Breast epithelium (tissue), 4 donors: ENCODE results near the gene TRIM4. TPM values are rescaled to one million over a fixed set of nuclear protein-coding genes. Genes with fewer than 3 reads are reported as not detected.
"Not testable (repeated sequence)": the region's sequence is repeated elsewhere in the genome, so short reads cannot be mapped to it uniquely, and the experiment has no call there.

Experiments
- DNase-seq, 2 donors: peaks; one replicate each; pipeline ENCODE4 v3.0.0-alpha.2; 2019; ENCODE audit warnings: low spot score in 2 of 2
- H3K27ac ChIP-seq, 2 donors: fragments of 200-600 bp; sonication (generic) in 1 of 2; one replicate each; pipeline ENCODE4 v1.5.1; 2016 to 2019; ENCODE audit warnings: mild to moderate bottlenecking in 1 of 2
- H3K27me3 ChIP-seq, 2 donors: fragments of 200-600 bp; sonication (generic) in 1 of 2; one replicate each; pipeline versions ENCODE4 v1.5.1 to v1.6.0; 2017 to 2019; ENCODE audit warnings: control low read depth in 1 of 2, mild to moderate bottlenecking in 1 of 2
- H3K36me3 ChIP-seq: fragments of 200-600 bp; one replicate; pipeline ENCODE4 v1.5.1; 2019
- H3K4me1 ChIP-seq, 2 donors: fragments of 200-600 bp; sonication (generic); one replicate each; pipeline ENCODE4 v1.5.1; 2016 to 2019; ENCODE audit warnings: control low read depth in 1 of 2
- H3K4me3 ChIP-seq, 3 donors: fragments of 200-600 bp; sonication (generic); 1 replicate in 2 of 3; 2 replicates in 1 of 3; pipeline ENCODE4 v1.5.1; 2016 to 2019; ENCODE audit warnings: mild to moderate bottlenecking in 3 of 3, moderate library complexity in 2 of 3
- H3K9me3 ChIP-seq, 2 donors: fragments of 200-600 bp; sonication (generic) in 1 of 2; one replicate each; pipeline ENCODE4 v1.5.1; 2016 to 2019; ENCODE audit warnings: control low read depth in 1 of 2
- CTCF ChIP-seq, 3 donors: fragments of 450-650 bp; IDR thresholded peaks; one replicate each; pipeline ENCODE4 v1.5.1; 2016 to 2017; ENCODE audit warnings: antibody characterized with exemption in 3 of 3, mild to moderate bottlenecking in 3 of 3, moderate library complexity in 3 of 3
- POLR2A ChIP-seq: fragments of 450-650 bp; IDR thresholded peaks from one replicate; pipeline ENCODE4 v1.6.1; 2016; ENCODE audit warnings: antibody characterized with exemption, mild to moderate bottlenecking, moderate library complexity
- POLR2AphosphoS5 ChIP-seq, 3 donors: sonication (generic); formaldehyde crosslinking; IDR thresholded peaks; one replicate each; pipeline ENCODE4 v1.6.1; 2017; ENCODE audit warnings: antibody characterized with exemption in 3 of 3
- intact Hi-C: fragments of 100-400 bp; cut with DNase I; formaldehyde crosslinking; loops from one replicate; pipeline ENCODE4 v1.15.1; 2023; ENCODE audit warnings: low total_unique reads
- total RNA-seq, 3 donors: library from RNA; depleted of rRNA; stranded (reverse); fragments of >200 nt; gene quantifications; one replicate each; pipeline ENCODE4 v1.1.0, GENCODE V29; 2016

Gene TRIM4
- total RNA-seq, 3 donors from 2014 or later = 46.1 to 65.9 (median 57.7) TPM

- intact Hi-C loops = no loop called here
- no peaks in the 10 kb centered on the region for H3K27me3 ChIP-seq
Measured at GRCh38 chr7:99876933-99877332, 42.4 kb downstream of the TRIM4 start, which contains the start of gene OR2AE1. Gene OR2AE1, minus strand, starts transcription at chr7:99877033. Its CDS starts 0 bp downstream, at chr7:99877033.

DNA sequence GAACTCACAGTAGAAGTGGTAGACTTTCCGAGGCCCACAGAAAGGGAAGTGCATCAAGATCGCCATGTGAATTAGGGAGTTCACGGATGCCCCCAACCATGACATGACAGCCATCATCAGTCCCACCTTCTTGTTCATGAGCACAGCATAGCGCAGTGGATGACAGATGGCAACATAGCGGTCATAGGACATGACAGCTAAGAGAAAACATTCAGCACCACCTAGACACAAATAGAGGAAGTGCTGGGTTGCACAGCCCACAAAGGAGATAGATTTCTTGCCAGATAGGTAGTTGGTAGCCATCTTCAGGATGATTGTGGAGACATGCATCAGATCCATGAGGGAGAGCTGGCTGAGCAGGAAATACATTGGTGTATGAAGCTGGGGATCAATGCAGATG, 42.8 kb downstream of the TRIM4 start:
- Histone ChIP-seq H3K27me3 (no peaks in the 10 kb centered on the region), H3K36me3 (no peaks in the 10 kb centered on the region), H3K4me1 (no peaks in the 10 kb centered on the region), H3K27ac (no peak overlapping the region), H3K4me3 (no peak overlapping the region), H3K9me3 (no peaks in the 10 kb centered on the region)
- no peak for DNase-seq
- no peak for TF ChIP-seq POLR2AphosphoS5 (IDR thresholded peaks at IDR 0.05)
- no peak for TF ChIP-seq CTCF (IDR thresholded peaks at IDR 0.05)
- no peak for TF ChIP-seq POLR2A
- intact Hi-C loops = no loop called here

More at GRCh38 chr7:99876933-99877332, 42.4 kb downstream of the TRIM4 start, which contains the start of gene OR2AE1:
- H3K36me3 ChIP-seq = no peaks in the 10 kb centered on the region
- DNase-seq = no peak
- no peak within 1 kb of the TSS for H3K4me3 ChIP-seq
- TF ChIP-seq POLR2AphosphoS5 (IDR thresholded peaks at IDR 0.05) (no peak), POLR2A (no peak), CTCF (IDR thresholded peaks at IDR 0.05) (no peak)
- no peaks in the 10 kb centered on the region for H3K4me1 ChIP-seq
- no peaks in the 10 kb centered on the region for H3K9me3 ChIP-seq
- H3K27ac ChIP-seq = no peak within 1 kb of the TSS

DNA sequence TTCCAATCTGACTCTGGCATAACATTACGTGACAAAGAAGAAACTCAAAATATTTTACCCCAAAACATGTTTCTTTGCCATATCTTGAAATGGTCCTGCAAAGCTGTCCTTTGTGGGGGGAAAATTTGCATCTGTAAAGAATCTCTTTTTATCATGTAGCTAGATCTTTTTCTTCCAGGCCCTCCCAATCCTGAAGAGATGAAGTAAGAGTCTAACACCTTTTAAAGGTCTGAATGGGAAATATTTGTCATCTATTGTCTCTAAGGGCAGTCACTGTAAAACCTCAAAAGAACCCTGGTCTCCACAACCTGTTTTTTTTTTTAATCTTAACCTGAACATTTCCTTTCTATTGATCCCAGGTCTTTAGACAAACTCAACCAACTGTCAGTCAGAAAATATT, 51.1 kb downstream of the TRIM4 start:
- TF ChIP-seq POLR2A = no peak
- TF ChIP-seq POLR2AphosphoS5 (IDR thresholded peaks at IDR 0.05) = no peak
- no peak for TF ChIP-seq CTCF (IDR thresholded peaks at IDR 0.05)
- H3K9me3 ChIP-seq = peaks cover 0 to 12% of the 10 kb centered on the region in 2 donors

GRCh38 chr7:99867477-99867876, 51.9 kb downstream of the TRIM4 start:
- DNase-seq, H3K27me3 ChIP-seq, H3K36me3 ChIP-seq, intact Hi-C loops, H3K27ac ChIP-seq, H3K4me1 ChIP-seq, H3K4me3 ChIP-seq: not testable (repeated sequence)
- peaks cover 0 to 12% of the 10 kb centered on the region in 2 donors for H3K9me3 ChIP-seq

More for the DNA sequence above, 51.1 kb downstream of the TRIM4 start:
- no peak overlapping the region for H3K4me3 ChIP-seq
- H3K27ac ChIP-seq = no peak overlapping the region
- no peak for DNase-seq
- H3K36me3 ChIP-seq = no peaks in the 10 kb centered on the region
- H3K27me3 ChIP-seq = no peaks in the 10 kb centered on the region
- no peaks in the 10 kb centered on the region for H3K4me1 ChIP-seq
- intact Hi-C loops = no loop called here

DNA sequence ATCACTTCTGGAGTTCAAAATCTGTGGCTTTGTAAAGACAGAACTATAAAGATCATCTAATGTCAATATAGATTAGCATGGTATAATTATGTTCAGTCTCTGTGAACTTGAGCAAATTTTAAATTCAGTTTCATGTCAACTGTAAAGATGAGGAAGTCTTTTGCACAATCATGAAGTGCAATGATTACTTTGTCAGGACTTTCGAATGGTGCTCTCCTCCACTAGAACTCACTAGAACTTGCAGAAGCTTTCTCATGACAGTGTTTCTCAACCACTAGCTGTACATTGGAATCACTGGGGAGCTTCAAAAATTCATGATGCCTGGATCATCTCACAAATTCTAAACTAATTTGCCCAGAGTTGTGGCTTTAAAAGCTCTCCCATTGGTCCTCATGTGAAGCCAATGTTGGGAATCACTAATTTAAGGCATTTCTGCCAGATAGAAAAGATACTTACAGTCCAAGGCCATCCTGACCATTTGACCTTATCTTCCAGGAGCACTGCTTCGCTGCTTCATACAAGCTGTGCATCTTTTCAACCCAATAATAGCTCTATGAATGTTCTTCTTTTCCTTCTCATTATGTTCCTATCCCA, 55.4 kb downstream of the TRIM4 start:
- no peak for TF ChIP-seq POLR2A
- no peak for TF ChIP-seq POLR2AphosphoS5 (IDR thresholded peaks at IDR 0.05)
- no peak for TF ChIP-seq CTCF (IDR thresholded peaks at IDR 0.05)

More for the DNA sequence above, 55.4 kb downstream of the TRIM4 start:
- H3K27me3 ChIP-seq = no peaks in the 10 kb centered on the region
- no peak overlapping the region for H3K4me3 ChIP-seq
- no peaks in the 10 kb centered on the region for H3K36me3 ChIP-seq
- intact Hi-C loops = no loop called here
- H3K4me1 ChIP-seq = no peaks in the 10 kb centered on the region
- peaks cover 0 to 12% of the 10 kb centered on the region in 2 donors for H3K9me3 ChIP-seq
- no peak overlapping the region for H3K27ac ChIP-seq
- DNase-seq = no peak
